Stimulated activated naive CD4-positive, alpha-beta T cell (primary cell): ENCODE data around the gene SMOC2.

ENCODE experiments used
- DNase-seq, 6 experiments: peaks; one replicate each; lab custom pipeline; 2025; lab: John Stamatoyannopoulos, UW

Gene SMOC2

DNA sequence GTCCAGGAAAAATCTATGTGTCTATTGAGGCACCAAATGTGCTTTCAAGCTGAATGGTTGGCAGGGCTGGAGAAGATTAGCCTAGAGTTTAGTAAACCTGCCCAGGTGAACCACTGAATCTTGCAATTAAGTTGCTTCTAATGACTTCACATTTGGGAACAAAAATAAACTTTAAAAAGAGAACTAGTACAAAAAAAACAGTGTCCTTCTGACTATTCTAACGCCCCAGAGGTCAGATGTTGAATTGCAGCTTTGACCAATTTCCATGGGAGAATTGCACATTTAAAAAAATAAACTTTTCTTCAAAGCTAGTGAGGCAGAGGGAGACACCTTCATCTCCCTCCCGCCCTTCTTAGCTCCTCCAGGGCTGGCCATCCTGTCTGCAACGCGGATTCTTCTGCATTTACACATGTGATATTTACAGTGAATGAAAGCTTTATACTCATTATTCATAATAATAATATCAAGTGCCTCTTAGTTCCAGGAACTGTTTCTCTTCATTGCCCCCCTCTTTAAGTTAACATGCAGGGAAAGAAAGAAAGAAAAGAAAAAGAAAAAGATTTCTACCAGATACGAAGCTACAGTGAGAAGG lies 270.2 kb downstream of the SMOC2 start:
- DNase-seq = no peak

DNA sequence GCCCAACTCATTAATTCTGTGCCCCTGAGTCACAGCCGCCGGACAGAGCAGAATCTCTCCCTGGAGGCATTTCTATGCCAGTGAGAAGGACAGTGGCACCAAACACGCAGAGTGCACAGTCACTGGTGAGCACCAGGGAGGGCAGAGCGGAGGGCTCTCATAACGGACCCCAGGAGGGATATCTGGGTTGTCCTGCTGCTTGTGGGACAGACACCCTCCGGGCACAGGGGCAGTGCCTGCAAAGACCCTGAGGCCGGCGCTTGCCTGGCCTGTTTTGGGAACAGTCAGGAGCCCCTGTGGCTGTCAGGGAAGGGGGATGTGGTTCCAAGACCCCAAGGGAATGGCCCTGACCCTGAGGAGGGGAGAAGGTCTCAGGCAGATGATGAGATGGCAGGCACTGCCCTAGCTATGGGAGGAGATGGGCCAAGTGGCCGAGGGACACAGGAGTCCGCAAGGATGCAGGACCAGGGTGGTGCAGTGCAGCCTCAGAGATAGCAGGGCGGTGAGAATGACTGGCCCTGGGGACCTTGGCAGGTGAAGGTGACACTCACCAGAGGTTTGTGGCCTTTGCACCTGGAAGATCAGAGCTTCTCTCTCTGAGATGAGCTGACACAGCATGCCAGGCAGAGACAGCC lies 270.8 kb downstream of the SMOC2 start:
- no peak for DNase-seq

DNA sequence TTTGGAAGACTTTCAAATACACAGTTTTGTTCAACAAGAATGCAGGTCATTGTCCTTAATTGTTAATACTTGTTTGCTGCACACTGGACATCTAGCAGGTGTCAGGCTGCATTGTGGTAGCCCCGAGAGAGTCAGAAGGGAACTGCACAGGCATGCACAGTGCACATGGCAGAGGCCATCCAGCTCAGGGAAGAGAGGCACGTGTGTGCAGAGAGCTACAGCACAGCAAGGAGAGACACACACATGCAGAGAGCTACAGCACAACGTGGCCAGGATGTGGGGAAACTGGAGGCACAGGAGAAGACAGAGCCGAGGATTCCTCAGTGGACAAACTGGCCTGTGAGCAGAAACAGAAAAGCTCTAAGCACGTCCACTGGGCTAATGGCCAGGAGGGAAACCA lies 272.0 kb downstream of the SMOC2 start:
- no peak for DNase-seq

DNA sequence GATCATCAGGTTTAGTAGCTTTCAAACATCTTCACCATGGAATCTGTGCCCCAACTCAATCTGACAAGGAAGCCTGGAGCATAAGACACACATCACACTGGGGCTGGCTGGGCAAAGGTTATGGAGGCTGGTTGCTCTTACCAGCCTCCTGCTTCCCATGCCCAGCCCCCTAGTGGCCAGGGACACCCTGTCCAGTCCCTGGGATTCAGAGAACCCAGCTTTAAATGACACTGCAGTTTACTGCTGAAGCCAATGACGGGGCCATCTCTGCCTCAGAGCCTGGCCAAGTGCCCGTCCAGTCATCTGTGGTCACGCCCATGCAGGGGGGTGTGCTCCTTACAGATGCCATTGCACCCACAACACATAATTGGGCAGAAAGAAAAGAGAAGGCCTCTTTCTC lies 272.9 kb downstream of the SMOC2 start:
- no peak for DNase-seq

DNA sequence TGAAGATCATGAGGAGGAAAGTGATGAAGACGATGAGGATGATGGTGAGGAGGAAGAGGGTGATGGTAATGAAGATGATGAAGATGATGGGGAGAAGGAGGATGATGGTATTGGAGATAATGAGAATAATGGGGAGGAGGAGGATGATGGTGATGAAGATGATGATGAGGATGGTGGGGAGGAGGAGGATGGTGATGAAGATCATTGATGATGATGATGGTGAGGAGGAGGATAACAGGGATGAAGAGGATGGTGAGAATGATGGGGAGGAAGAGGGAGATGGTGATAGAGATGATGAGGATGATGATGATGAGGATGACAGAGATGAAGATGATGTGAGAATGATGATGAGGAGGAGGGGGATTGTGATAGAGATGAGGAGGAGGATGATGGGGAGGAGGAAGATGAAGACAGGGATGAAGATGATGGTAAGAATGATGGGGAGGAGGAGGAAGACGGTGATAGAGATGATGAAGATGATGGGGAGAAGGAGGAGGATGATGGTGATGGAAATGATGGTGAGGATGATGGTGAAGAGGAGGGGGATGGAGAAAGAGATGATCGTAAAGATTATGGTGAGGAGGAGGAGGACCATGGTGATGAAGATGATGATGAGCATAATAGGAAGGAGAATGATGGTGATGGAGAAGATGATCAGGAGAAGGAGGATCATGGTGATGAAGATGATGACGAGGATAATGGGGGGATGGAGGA lies 273.7 kb downstream of the SMOC2 start:
- no peak for DNase-seq

DNA sequence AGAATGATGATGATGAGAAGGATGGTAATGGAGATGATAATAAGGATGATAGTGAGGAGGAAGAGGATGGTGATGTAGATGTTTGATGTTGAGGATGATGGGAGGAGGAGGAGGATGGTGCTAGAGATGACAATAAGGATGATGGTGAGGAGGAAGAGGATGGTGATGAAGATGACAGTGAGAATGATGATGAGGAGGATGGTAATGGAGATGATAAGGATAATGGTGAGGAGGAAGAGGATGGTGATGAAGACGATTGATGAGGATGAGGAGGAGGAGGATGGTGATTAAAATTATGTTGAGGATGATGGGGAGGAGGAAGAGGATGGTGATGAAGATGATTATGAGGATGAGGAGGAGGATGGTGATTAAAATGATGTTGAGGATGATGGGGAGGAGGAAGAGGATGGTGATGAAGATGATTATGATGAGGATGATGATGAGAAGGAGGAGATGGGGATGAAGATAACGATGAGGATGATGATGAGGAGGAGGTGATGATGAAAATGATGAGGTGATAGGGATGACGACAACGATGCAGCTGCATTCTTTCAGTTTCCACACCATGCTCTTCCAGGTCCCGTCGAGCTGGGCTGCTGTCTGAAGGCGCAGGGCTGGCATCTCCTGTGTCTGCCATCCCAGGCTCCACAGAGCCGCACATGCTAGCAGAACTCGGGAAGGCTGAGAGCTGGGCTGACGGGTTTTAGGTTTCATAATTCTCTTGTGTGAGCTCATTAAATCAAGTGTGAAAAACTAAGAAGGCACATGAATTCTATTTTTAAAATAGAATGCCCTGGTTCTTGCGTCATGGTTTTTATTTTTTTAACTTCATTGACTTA lies 274.9 kb downstream of the SMOC2 start:
- no peak for DNase-seq

DNA sequence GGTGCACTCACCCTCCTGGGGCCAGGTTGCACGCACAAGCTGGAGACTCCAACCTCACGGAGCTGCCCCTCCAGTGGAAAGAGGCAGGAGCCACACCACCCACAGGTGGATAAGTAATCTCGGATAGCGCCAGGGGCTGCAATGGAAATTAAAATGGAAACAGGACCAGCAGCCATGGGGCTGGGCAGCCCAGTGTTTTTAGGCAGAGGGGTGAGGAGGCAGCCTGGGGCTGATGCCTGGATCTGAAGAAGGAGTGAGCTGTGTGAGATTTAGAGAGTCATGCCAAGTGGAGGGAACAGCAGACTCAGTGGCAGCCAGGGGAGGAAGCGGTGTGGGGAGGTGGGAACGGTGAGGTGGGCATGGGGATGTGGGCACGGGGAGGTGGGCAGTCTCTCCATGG lies 275.6 kb downstream of the SMOC2 start:
- no peak for DNase-seq

DNA sequence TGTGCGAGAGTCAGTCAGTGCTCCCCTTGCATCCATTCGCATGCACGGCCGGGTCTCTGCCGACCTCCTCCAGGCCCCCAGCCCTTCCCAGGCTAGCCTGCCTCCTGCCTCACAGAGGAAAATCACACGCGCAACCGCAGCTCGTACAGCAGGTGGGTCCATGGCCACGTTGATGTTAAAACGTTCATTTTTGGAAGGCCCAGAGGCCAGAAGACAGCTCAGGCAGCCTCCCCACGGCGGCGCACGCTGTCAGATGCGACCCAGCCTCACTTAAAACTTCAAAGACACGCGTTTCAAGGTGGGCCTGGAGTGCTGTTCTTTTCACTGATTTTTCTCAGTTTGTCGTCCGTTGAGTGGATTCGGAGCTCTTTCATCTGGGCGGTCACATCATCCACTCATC lies 276.5 kb downstream of the SMOC2 start:
- no peak for DNase-seq
